ENCODE measurements around the gene CHID1.

The CHID1 gene

GRCh38 chr11:847876-848275 is 62.7 kb downstream of the CHID1 start:
- H3K9me3 ChIP-seq (ENCODE audit: control insufficient read depth, insufficient read depth, low read length): no peaks in the 10 kb centered on the region
- no peak overlapping the region for H3K4me3 ChIP-seq (ENCODE audit: low read length)
- no peak for TF ChIP-seq CTCF (IDR thresholded peaks at IDR 0.05; ENCODE audit: low read depth, low read length, poor library complexity, severe bottlenecking)
- TF ChIP-seq EZH2phosphoT487 (IDR thresholded peaks at IDR 0.05; ENCODE audit: borderline replicate concordance, low read length): no peak
- H4K20me1 ChIP-seq (ENCODE audit: control insufficient read depth, insufficient read depth, low read depth, low read length): peaks cover 4% of the 10 kb centered on the region; the same call in 1 of the 2 replicates
- peaks cover 29% of the 10 kb centered on the region for H3K27me3 ChIP-seq (ENCODE audit: control insufficient read depth, low read length)
- H3F3A ChIP-seq (ENCODE audit: control insufficient read depth, insufficient read depth): no peaks in the 10 kb centered on the region
- no peak overlapping the region for H3K27ac ChIP-seq (ENCODE audit: low read depth, low read length)
- H3K4me2 ChIP-seq (ENCODE audit: low read length): no peak overlapping the region
- H3K36me3 ChIP-seq (ENCODE audit: control insufficient read depth, low read length): no peaks in the 10 kb centered on the region
- H3K79me2 ChIP-seq (ENCODE audit: control insufficient read depth, low read length): no peaks in the 10 kb centered on the region
- H3K9me2 ChIP-seq (replicated peaks; ENCODE audit: control insufficient read depth, low read length): no peaks in the 10 kb centered on the region
- H3K4me1 ChIP-seq (ENCODE audit: control insufficient read depth, low read length): peaks cover 33% of the 10 kb centered on the region

GRCh38 chr11:846496-847098 is 64.0 kb downstream of the CHID1 start:
- peaks cover 4% of the 10 kb centered on the region; the same call in 1 of the 2 replicates for H4K20me1 ChIP-seq (ENCODE audit: control insufficient read depth, insufficient read depth, low read depth, low read length)
- peaks cover 29% of the 10 kb centered on the region for H3K27me3 ChIP-seq (ENCODE audit: control insufficient read depth, low read length)
- no peak overlapping the region for H3K4me3 ChIP-seq (ENCODE audit: low read length)
- H3K9me2 ChIP-seq (replicated peaks; ENCODE audit: control insufficient read depth, low read length): no peaks in the 10 kb centered on the region
- no peaks in the 10 kb centered on the region for H3K9me3 ChIP-seq (ENCODE audit: control insufficient read depth, insufficient read depth, low read length)
- no peak overlapping the region for H3K27ac ChIP-seq (ENCODE audit: low read depth, low read length)
- H3K36me3 ChIP-seq (ENCODE audit: control insufficient read depth, low read length): peaks cover 4% of the 10 kb centered on the region; the same call in 1 of the 2 replicates
- H3K4me2 ChIP-seq (ENCODE audit: low read length): no peak overlapping the region
- H3K79me2 ChIP-seq (ENCODE audit: control insufficient read depth, low read length): peaks cover 8% of the 10 kb centered on the region
- peaks cover 33% of the 10 kb centered on the region for H3K4me1 ChIP-seq (ENCODE audit: control insufficient read depth, low read length)
- TF ChIP-seq CTCF (IDR thresholded peaks at IDR 0.05; ENCODE audit: low read depth, low read length, poor library complexity, severe bottlenecking) (no peak), EZH2phosphoT487 (IDR thresholded peaks at IDR 0.05; ENCODE audit: borderline replicate concordance, low read length) (no peak)
- no peaks in the 10 kb centered on the region for H3F3A ChIP-seq (ENCODE audit: control insufficient read depth, insufficient read depth)

GRCh38 chr11:845872-846495 is 64.6 kb downstream of the CHID1 start:
- TF ChIP-seq CTCF (IDR thresholded peaks at IDR 0.05; ENCODE audit: low read depth, low read length, poor library complexity, severe bottlenecking) (no peak), EZH2phosphoT487 (IDR thresholded peaks at IDR 0.05; ENCODE audit: borderline replicate concordance, low read length) (no peak)
- Histone ChIP-seq H3K79me2 (ENCODE audit: control insufficient read depth, low read length) (peaks cover 14% of the 10 kb centered on the region), H3K4me2 (ENCODE audit: low read length) (no peak overlapping the region), H3K36me3 (ENCODE audit: control insufficient read depth, low read length) (peaks cover 7% of the 10 kb centered on the region), H3K27ac (ENCODE audit: low read depth, low read length) (no peak overlapping the region), H3K9me2 (replicated peaks; ENCODE audit: control insufficient read depth, low read length) (no peaks in the 10 kb centered on the region), H3K4me3 (ENCODE audit: low read length) (no peak overlapping the region), H3K9me3 (ENCODE audit: control insufficient read depth, insufficient read depth, low read length) (no peaks in the 10 kb centered on the region), H3K4me1 (ENCODE audit: control insufficient read depth, low read length) (peaks cover 38% of the 10 kb centered on the region), H3K27me3 (ENCODE audit: control insufficient read depth, low read length) (peaks cover 29% of the 10 kb centered on the region), H4K20me1 (ENCODE audit: control insufficient read depth, insufficient read depth, low read depth, low read length) (peaks cover 8% of the 10 kb centered on the region), H3F3A (ENCODE audit: control insufficient read depth, insufficient read depth) (no peaks in the 10 kb centered on the region)
